ENCODE measurements around the gene TECPR1.

DNA sequence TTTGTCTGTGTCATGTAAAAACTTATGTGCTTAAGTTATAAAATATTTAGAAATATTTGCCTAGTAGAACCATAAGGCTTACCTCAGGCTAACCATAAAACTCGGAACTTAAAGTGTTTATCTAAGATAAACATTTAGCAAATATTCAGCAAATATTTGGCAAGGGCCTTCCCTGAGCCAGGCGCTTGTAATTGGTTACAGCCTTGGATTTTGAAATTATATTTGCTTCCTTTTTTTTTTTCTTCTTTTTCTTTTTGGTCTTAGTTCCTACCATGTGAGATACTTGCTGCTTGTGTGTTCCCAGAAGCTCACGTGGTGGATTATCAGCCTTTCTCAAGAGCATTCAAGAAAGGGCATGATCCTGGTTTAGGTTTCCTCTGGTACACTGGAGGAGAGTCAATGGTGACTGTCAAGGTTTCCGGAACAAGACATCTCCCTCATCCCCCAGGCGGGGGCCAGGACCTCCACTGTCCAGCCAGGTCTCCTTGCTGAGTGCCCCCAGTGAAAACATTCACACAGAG is 24.3 kb upstream of the TECPR1 start:
- TF ChIP-seq POLR2A (IDR thresholded peaks at IDR 0.05) (no peak), CTCF (IDR thresholded peaks at IDR 0.05) (no peak)
